ENCODE measurements around the gene TRPM8. TPM values are rescaled to one million over a fixed set of nuclear protein-coding genes. Genes with fewer than 3 reads are reported as not detected.
A peak's percentile ranks its signal among the peaks of the same experiment; 100 is the strongest.

Gene TRPM8
- total RNA-seq, 1 donor from 2014 or later: not detected

- DNase-seq: no peak
- Histone ChIP-seq H3K27ac (replicated peaks) (no peak overlapping the region), H3K36me3 (no peaks in the 10 kb centered on the region), H3K9me3 (replicated peaks) (no peaks in the 10 kb centered on the region), H3K4me1 (no peaks in the 10 kb centered on the region), H3K27me3 (ENCODE audit: low read depth) (peaks cover 89% of the 10 kb centered on the region), H3K4me3 (no peak overlapping the region)
- intact Hi-C loops (cut with micrococcal nuclease): no loop called here
- peak; percentile 24 for TF ChIP-seq CTCF (IDR thresholded peaks at IDR 0.05; ENCODE audit: borderline replicate concordance)
Observed at GRCh38 chr2:233976690-233977294, 59.6 kb downstream of the TRPM8 start.

- H3K4me3 ChIP-seq: no peak overlapping the region
- intact Hi-C loops (cut with micrococcal nuclease): no loop called here
- no peaks in the 10 kb centered on the region for H3K4me1 ChIP-seq
- no peaks in the 10 kb centered on the region for H3K9me3 ChIP-seq (replicated peaks)
- DNase-seq: no peak
- no peaks in the 10 kb centered on the region for H3K36me3 ChIP-seq
- no peak overlapping the region for H3K27ac ChIP-seq (replicated peaks)
- H3K27me3 ChIP-seq (ENCODE audit: low read depth): peaks cover 87% of the 10 kb centered on the region
- TF ChIP-seq CTCF (IDR thresholded peaks at IDR 0.05; ENCODE audit: borderline replicate concordance): no peak
Observed at GRCh38 chr2:233977296-233977837, 60.2 kb downstream of the TRPM8 start.

- intact Hi-C loops (cut with micrococcal nuclease): no loop called here
- H3K9me3 ChIP-seq (replicated peaks): no peaks in the 10 kb centered on the region
Observed at GRCh38 chr2:233979748-233980147, 62.6 kb downstream of the TRPM8 start.

GRCh38 chr2:233980955-233981561 lies 63.9 kb downstream of the TRPM8 start:
- intact Hi-C loops (cut with micrococcal nuclease): no loop called here
- H3K27me3 ChIP-seq (ENCODE audit: low read depth): peaks cover 78% of the 10 kb centered on the region
- H3K4me1 ChIP-seq: no peaks in the 10 kb centered on the region
- H3K36me3 ChIP-seq: no peaks in the 10 kb centered on the region
- no peak for TF ChIP-seq CTCF (IDR thresholded peaks at IDR 0.05; ENCODE audit: borderline replicate concordance)
- H3K9me3 ChIP-seq (replicated peaks): no peaks in the 10 kb centered on the region
- H3K4me3 ChIP-seq: no peak overlapping the region
- no peak for DNase-seq
- H3K27ac ChIP-seq (replicated peaks): no peak overlapping the region

More at GRCh38 chr2:233979748-233980147, 62.6 kb downstream of the TRPM8 start:
- peaks cover 81% of the 10 kb centered on the region for H3K27me3 ChIP-seq (ENCODE audit: low read depth)
- no peak for TF ChIP-seq CTCF (IDR thresholded peaks at IDR 0.05; ENCODE audit: borderline replicate concordance)
- no peaks in the 10 kb centered on the region for H3K4me1 ChIP-seq
- no peak overlapping the region for H3K27ac ChIP-seq (replicated peaks)
- DNase-seq: no peak
- H3K4me3 ChIP-seq: no peak overlapping the region
- no peaks in the 10 kb centered on the region for H3K36me3 ChIP-seq

- H3K36me3 ChIP-seq: no peaks in the 10 kb centered on the region
- no peaks in the 10 kb centered on the region for H3K9me3 ChIP-seq (replicated peaks)
- intact Hi-C loops (cut with micrococcal nuclease): no loop called here
- no peak for DNase-seq
- H3K27ac ChIP-seq (replicated peaks): no peak overlapping the region
- H3K4me1 ChIP-seq: no peaks in the 10 kb centered on the region
- peaks cover 72% of the 10 kb centered on the region for H3K27me3 ChIP-seq (ENCODE audit: low read depth)
- no peak overlapping the region for H3K4me3 ChIP-seq
- no peak for TF ChIP-seq CTCF (IDR thresholded peaks at IDR 0.05; ENCODE audit: borderline replicate concordance)
Observed at GRCh38 chr2:233981574-233982420, 64.6 kb downstream of the TRPM8 start.

Data from left ventricle myocardium inferior (tissue), 1 donor.